ENCODE data around the gene ABCC4.

ABCC4 gene

DNA sequence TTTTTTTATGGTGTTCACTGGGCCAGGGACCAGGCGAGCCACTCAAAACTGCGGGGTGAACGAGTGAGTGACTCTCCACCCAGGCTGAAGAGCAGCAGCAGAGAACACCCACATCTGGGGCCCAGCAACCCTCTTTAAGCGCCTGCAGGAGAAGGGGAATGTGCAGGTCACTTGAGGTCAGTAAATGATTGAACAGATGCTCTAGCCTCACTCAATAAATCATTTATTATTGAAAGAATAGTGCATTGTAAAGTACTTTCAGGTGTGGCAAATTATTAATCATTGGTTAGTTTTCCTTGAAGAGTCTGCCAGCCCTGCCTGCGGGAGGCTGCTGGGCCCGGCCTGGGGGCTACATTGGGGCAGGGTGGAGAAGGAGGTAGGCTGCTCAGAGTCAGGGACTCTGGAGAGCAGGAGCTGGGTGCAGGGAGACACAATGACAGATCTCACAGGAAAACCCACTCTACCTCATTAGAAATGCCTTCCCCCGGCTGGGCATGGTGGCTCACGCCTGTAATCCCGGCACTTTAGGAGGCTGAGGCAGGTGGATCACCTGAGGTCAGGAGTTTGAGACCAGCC lies 42.5 kb downstream of the ABCC4 start:
- no peaks in the 10 kb centered on the region for H3K4me1 ChIP-seq
- H3K36me3 ChIP-seq = no peaks in the 10 kb centered on the region
- no peak overlapping the region for H3K4me3 ChIP-seq (ENCODE audit: low read depth, low read length)
- H3K9me3 ChIP-seq = no peaks in the 10 kb centered on the region
- DNase-seq = no peak
- H3K27me3 ChIP-seq = no peaks in the 10 kb centered on the region
- TF ChIP-seq, protein P1, sequence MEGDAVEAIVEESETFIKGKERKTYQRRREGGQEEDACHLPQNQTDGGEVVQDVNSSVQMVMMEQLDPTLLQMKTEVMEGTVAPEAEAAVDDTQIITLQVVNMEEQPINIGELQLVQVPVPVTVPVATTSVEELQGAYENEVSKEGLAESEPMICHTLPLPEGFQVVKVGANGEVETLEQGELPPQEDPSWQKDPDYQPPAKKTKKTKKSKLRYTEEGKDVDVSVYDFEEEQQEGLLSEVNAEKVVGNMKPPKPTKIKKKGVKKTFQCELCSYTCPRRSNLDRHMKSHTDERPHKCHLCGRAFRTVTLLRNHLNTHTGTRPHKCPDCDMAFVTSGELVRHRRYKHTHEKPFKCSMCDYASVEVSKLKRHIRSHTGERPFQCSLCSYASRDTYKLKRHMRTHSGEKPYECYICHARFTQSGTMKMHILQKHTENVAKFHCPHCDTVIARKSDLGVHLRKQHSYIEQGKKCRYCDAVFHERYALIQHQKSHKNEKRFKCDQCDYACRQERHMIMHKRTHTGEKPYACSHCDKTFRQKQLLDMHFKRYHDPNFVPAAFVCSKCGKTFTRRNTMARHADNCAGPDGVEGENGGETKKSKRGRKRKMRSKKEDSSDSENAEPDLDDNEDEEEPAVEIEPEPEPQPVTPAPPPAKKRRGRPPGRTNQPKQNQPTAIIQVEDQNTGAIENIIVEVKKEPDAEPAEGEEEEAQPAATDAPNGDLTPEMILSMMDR (IDR thresholded peaks at IDR 0.05; ENCODE audit: low read depth, low read length) = no peak

DNA sequence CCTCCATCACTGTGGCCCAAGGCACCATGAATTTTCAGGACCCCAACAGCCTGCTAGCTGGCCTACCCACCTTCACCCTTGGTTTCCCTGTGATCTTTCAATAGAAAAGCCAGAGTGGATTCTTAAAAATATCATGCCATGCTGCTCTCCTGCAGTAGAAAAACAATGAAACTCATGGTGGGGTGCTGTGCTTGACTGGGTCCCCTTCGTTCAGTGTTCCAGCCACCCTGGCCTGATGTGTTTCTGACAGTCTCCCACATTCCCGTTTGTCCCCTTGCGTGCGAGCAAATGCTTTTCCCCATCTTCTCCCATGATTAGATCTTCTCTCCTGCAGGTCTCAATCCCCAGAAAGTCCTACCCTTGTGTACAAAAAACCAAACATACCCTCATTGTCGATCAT lies 43.2 kb downstream of the ABCC4 start:
- Histone ChIP-seq H3K36me3 (no peaks in the 10 kb centered on the region), H3K9me3 (no peaks in the 10 kb centered on the region), H3K4me3 (ENCODE audit: low read depth, low read length) (no peak overlapping the region), H3K4me1 (no peaks in the 10 kb centered on the region), H3K27me3 (no peaks in the 10 kb centered on the region)
- TF ChIP-seq, protein P1 (IDR thresholded peaks at IDR 0.05; ENCODE audit: low read depth, low read length) = no peak
- DNase-seq = no peak

DNA sequence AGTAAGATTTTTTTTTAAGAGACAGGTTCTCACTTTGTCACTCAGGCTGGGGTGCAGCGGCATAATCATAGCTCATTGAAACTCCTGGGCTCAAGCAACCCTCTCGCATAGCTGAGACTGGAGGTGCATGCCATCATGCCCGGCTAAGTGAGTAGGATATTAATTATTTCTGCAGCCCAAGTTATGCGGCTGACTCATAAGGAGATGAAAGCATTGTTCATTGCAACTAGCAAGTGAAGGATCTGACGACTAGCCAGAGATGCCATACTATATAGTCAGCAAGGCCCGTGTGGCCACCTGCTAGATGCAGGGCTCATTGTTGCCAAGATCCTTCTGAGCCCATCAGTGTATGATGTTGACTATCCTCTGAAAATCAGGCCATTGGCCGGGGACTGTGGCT lies 45.2 kb downstream of the ABCC4 start:
- no peaks in the 10 kb centered on the region for H3K9me3 ChIP-seq
- DNase-seq = no peak
- H3K4me3 ChIP-seq (ENCODE audit: low read depth, low read length) = no peak overlapping the region
- TF ChIP-seq, protein P1 (IDR thresholded peaks at IDR 0.05; ENCODE audit: low read depth, low read length) = no peak
- no peaks in the 10 kb centered on the region for H3K36me3 ChIP-seq
- no peaks in the 10 kb centered on the region for H3K4me1 ChIP-seq
- H3K27me3 ChIP-seq = no peaks in the 10 kb centered on the region

DNA sequence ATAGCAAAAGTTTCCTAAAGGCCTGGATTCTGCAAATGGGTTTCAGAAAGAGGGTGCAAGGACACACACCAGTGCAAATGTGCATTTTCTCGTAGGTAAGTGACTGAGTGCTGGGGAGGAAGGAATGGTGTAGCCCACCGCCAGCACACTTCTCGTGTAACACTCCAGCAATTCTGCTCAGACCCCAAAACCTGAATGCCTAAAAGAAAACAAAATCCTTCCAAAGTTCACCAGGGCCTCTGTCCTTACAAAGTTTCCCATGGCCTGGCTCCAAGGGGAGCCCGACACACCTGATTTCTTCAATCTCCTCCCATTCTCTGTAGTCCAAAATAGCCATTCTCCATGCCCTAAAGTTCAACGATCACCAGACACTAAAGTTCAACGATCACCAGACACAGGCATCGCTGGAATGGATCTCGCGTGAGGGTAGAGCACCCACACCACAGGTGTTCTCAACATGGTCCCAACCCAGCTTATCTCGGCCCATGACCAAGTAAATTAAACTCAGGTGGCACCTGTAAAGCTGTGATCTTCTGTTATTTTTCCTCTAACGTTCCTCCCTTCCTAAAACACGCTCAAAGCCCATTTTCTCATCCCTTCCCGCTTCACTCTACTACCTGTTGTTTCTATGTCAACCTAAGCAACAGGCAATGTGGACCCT lies 46.0 kb downstream of the ABCC4 start:
- H3K4me1 ChIP-seq = no peaks in the 10 kb centered on the region
- DNase-seq = no peak
- no peaks in the 10 kb centered on the region for H3K36me3 ChIP-seq
- no peaks in the 10 kb centered on the region for H3K9me3 ChIP-seq
- TF ChIP-seq, protein P1 (IDR thresholded peaks at IDR 0.05; ENCODE audit: low read depth, low read length) = no peak
- H3K27me3 ChIP-seq = no peaks in the 10 kb centered on the region
- H3K4me3 ChIP-seq (ENCODE audit: low read depth, low read length) = no peak overlapping the region

DNA sequence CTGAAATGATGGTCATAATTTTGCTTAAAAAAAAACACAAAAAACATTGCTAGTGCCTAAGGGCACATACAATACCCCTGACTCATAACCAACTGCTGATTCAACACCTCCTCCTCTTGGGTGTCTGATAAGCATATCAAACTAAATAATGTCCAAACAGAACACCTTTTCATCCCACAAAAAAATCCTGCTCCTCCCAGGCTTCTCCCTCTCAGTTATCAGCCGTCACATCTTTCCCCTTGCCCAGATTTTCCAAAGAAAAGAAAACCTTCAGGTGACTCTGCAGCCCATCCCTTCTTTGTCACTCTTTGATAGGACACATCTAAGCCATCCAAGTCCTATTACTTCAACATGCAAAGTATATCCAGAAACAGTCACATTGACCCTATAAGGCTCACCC lies 46.9 kb downstream of the ABCC4 start:
- TF ChIP-seq, protein P1 (IDR thresholded peaks at IDR 0.05; ENCODE audit: low read depth, low read length) = no peak
- Histone ChIP-seq H3K27me3 (no peaks in the 10 kb centered on the region), H3K9me3 (no peaks in the 10 kb centered on the region), H3K36me3 (no peaks in the 10 kb centered on the region), H3K4me1 (peaks cover 2% of the 10 kb centered on the region; the same call in 1 of the 2 replicates), H3K4me3 (ENCODE audit: low read depth, low read length) (no peak overlapping the region)
- DNase-seq = no peak

DNA sequence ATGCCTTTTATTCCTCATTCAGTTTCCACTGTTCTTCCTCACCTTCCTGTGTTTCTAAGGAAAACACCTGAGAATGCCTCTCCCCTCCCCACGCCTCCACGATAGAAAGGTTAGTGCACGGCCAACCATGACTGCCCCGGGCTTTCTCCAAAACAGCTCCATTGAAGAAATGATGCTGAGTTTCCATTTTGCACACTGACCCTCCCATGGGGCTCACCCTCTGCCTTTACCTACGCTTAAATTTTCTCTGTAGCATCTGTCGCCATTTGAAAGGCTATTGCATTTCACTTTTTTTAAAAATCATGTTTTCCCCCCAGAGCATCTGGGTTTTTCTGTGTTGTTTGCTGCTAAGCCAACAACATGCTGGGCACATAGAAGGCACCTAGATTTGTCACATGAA lies 48.2 kb downstream of the ABCC4 start:
- H3K4me3 ChIP-seq (ENCODE audit: low read depth, low read length) = no peak overlapping the region
- no peaks in the 10 kb centered on the region for H3K27me3 ChIP-seq
- DNase-seq = no peak
- H3K36me3 ChIP-seq = no peaks in the 10 kb centered on the region
- H3K9me3 ChIP-seq = no peaks in the 10 kb centered on the region
- TF ChIP-seq, protein P1 (IDR thresholded peaks at IDR 0.05; ENCODE audit: low read depth, low read length) = no peak
- H3K4me1 ChIP-seq = peaks cover 3% of the 10 kb centered on the region; the same call in 1 of the 2 replicates

Data from BE2C (cell line).